WTC11 (cell line): ENCODE results near the gene ABCD3. TPM values are rescaled to one million over a fixed set of nuclear protein-coding genes. Genes with fewer than 3 reads are reported as not detected.

Source experiments
- ATAC-seq: fragments of 200-7000 bp; cut with Tn5 transposase; 2 replicates; pipeline ENCODE4 v1.10.0; 2021; ENCODE audit warnings: mild to moderate bottlenecking, moderate library complexity
- CTCF ChIA-PET: fragments of 300-600 bp; sonication (Branson Sonifier 250); formaldehyde crosslinking; loops from one replicate; lab custom pipeline; 2021; ENCODE audit warnings: antibody characterized with exemption; lab: Charles Lee
- POLR2A ChIA-PET: fragments of 350-600 bp; sonication (Branson Sonifier 250); formaldehyde crosslinking; loops from one replicate; lab custom pipeline; 2021; ENCODE audit warnings: antibody characterized with exemption; lab: Charles Lee
- DNase-seq: peaks from one replicate; pipeline ENCODE4 v3.0.0; 2021; ENCODE audit warnings: low spot score
- H3K27ac Mint-ChIP-seq: 2 replicates; pipeline ENCODE4 v1.8.0; 2021; ENCODE audit warnings: mixed read lengths
- H3K27me3 Mint-ChIP-seq: 2 replicates; pipeline ENCODE4 v1.8.0; 2021; ENCODE audit warnings: low read depth, mild to moderate bottlenecking, moderate library complexity, mixed read lengths
- H3K36me3 Mint-ChIP-seq: 2 replicates; pipeline ENCODE4 v1.8.0; 2021; ENCODE audit warnings: mixed read lengths
- H3K4me1 Mint-ChIP-seq: 2 replicates; pipeline ENCODE4 v1.8.0; 2022; ENCODE audit warnings: mixed read lengths
- H3K4me3 Mint-ChIP-seq: 2 replicates; pipeline ENCODE4 v1.8.0; 2021; ENCODE audit warnings: mild to moderate bottlenecking, moderate library complexity, mixed read lengths
- H3K9me3 Mint-ChIP-seq: 2 replicates; pipeline ENCODE4 v1.8.0; 2021; ENCODE audit warnings: mixed read lengths
- AR ChIP-seq: fragments of 250-450 bp; sonication (Bioruptor Pico); IDR thresholded peaks from 2 replicates; pipeline ENCODE4 v1.9.0; 2021; ENCODE audit warnings: mild to moderate bottlenecking
- ARID4B ChIP-seq: sonication (generic); formaldehyde crosslinking; IDR thresholded peaks from 2 replicates; pipeline ENCODE4 v1.8.0; 2023; ENCODE audit warnings: missing genetic modification reagents, mild to moderate bottlenecking, borderline replicate concordance
- ATF3 ChIP-seq: sonication (generic); formaldehyde crosslinking; conservative IDR thresholded peaks from 2 replicates; pipeline ENCODE4 v1.8.1; 2022; ENCODE audit warnings: mild to moderate bottlenecking, missing genetic modification reagents
- CREB1 ChIP-seq: sonication (generic); formaldehyde crosslinking; IDR thresholded peaks from 2 replicates; pipeline ENCODE4 v1.8.0; 2023; ENCODE audit warnings: mild to moderate bottlenecking, missing genetic modification reagents
- CTCF ChIP-seq: fragments of 200-600 bp; IDR thresholded peaks from 2 replicates; pipeline ENCODE4 v1.8.0; 2022; ENCODE audit warnings: antibody characterized with exemption
- EMX1 ChIP-seq: fragments of 250-450 bp; sonication (Bioruptor Pico); IDR thresholded peaks from 2 replicates; pipeline ENCODE4 v1.8.0; 2021; ENCODE audit warnings: mild to moderate bottlenecking
- GRHL2 ChIP-seq: fragments of 250-450 bp; sonication (Bioruptor Pico); IDR thresholded peaks from 2 replicates; pipeline ENCODE4 v1.8.0; 2022; ENCODE audit warnings: mild to moderate bottlenecking, moderate library complexity; ENCODE audit not compliant: insufficient replicate concordance, severe bottlenecking
- JUN ChIP-seq: sonication (generic); formaldehyde crosslinking; IDR thresholded peaks from 2 replicates; pipeline ENCODE4 v1.8.0; 2023; ENCODE audit warnings: mild to moderate bottlenecking, missing genetic modification reagents
- MAX ChIP-seq: sonication (generic); formaldehyde crosslinking; IDR thresholded peaks from 2 replicates; pipeline ENCODE4 v1.8.0; 2022; ENCODE audit warnings: mild to moderate bottlenecking, missing genetic modification reagents
- MYBL2 ChIP-seq: sonication (generic); formaldehyde crosslinking; IDR thresholded peaks from 2 replicates; pipeline ENCODE4 v1.8.1; 2023; ENCODE audit warnings: mild to moderate bottlenecking, moderate library complexity, missing genetic modification reagents
- NFATC4 ChIP-seq: fragments of 250-450 bp; sonication (Bioruptor Pico); IDR thresholded peaks from 2 replicates; pipeline ENCODE4 v1.9.0; 2021; ENCODE audit warnings: mild to moderate bottlenecking
- RELA ChIP-seq: sonication (generic); formaldehyde crosslinking; IDR thresholded peaks from 2 replicates; pipeline ENCODE4 v1.8.1; 2022; ENCODE audit warnings: missing genetic modification reagents, mild to moderate bottlenecking, borderline replicate concordance
- RORB ChIP-seq: fragments of 250-450 bp; sonication (Bioruptor Pico); IDR thresholded peaks from 2 replicates; pipeline ENCODE4 v1.9.0; 2021; ENCODE audit warnings: mild to moderate bottlenecking
- SMAD3 ChIP-seq: sonication (generic); formaldehyde crosslinking; IDR thresholded peaks from 2 replicates; pipeline ENCODE4 v1.8.0; 2022; ENCODE audit warnings: missing genetic modification reagents, mild to moderate bottlenecking, borderline replicate concordance
- SMAD4 ChIP-seq: sonication (generic); formaldehyde crosslinking; IDR thresholded peaks from 2 replicates; pipeline ENCODE4 v1.8.0; 2022; ENCODE audit warnings: mild to moderate bottlenecking, missing genetic modification reagents
- TCF7 ChIP-seq: sonication (generic); formaldehyde crosslinking; IDR thresholded peaks from 2 replicates; pipeline ENCODE4 v1.8.0; 2022; ENCODE audit warnings: mild to moderate bottlenecking, low read depth, missing genetic modification reagents, moderate library complexity
- TEAD1 ChIP-seq: sonication (generic); formaldehyde crosslinking; IDR thresholded peaks from 2 replicates; pipeline ENCODE4 v1.8.0; 2022; ENCODE audit warnings: mild to moderate bottlenecking, missing genetic modification reagents
- ZBTB43 ChIP-seq: sonication (generic); formaldehyde crosslinking; IDR thresholded peaks from 2 replicates; pipeline ENCODE4 v1.8.1; 2023; ENCODE audit warnings: mild to moderate bottlenecking, missing genetic modification reagents
- ZNF281 ChIP-seq: sonication (generic); formaldehyde crosslinking; IDR thresholded peaks from 2 replicates; pipeline ENCODE4 v1.8.0; 2023; ENCODE audit warnings: mild to moderate bottlenecking, missing genetic modification reagents
- ZNF671 ChIP-seq: fragments of 250-450 bp; sonication (Bioruptor Pico); IDR thresholded peaks from 2 replicates; pipeline ENCODE4 v1.8.0; 2021; ENCODE audit warnings: mild to moderate bottlenecking
- total RNA-seq: library from RNA; stranded (reverse); gene quantifications from 3 replicates; pipeline ENCODE4 v1.2.3, GENCODE V29; 2021

The ABCD3 gene
- total RNA-seq, 1 experiment from 2014 or later = 27.2 TPM

- DNase-seq (no peak), ATAC-seq (peak; percentile 51)
- Mint-ChIP-seq H3K4me3 (no peak overlapping the region), H3K4me1 (peaks cover 49% of the 10 kb centered on the region), H3K36me3 (no peaks in the 10 kb centered on the region), H3K27ac (no peak overlapping the region), H3K9me3 (peaks cover 4% of the 10 kb centered on the region), H3K27me3 (peaks cover 2% of the 10 kb centered on the region; the same call in 1 of the 2 replicates)
- ChIA-PET POLR2A (no interaction called here), CTCF (no interaction called here)
- TF ChIP-seq MYBL2 (CRISPR knock-in tag) (no peak), RORB (CRISPR knock-in tag) (no peak), TCF7 (no peak), ZNF671 (CRISPR knock-in tag) (no peak), ZBTB43 (no peak), SMAD4 (CRISPR knock-in tag) (no peak), EMX1 (CRISPR knock-in tag) (no peak), ZNF281 (CRISPR knock-in tag) (no peak), SMAD3 (no peak), CREB1 (CRISPR knock-in tag) (no peak), JUN (CRISPR knock-in tag) (no peak)
Observed at GRCh38 chr1:94554580-94554979, 136.4 kb downstream of the ABCD3 start.

GRCh38 chr1:94555091-94555490 lies 136.9 kb downstream of the ABCD3 start:
- Mint-ChIP-seq H3K27me3 (peaks cover 2% of the 10 kb centered on the region; the same call in 1 of the 2 replicates), H3K4me1 (peaks cover 48% of the 10 kb centered on the region), H3K36me3 (no peaks in the 10 kb centered on the region), H3K9me3 (peaks cover 4% of the 10 kb centered on the region), H3K27ac (no peak overlapping the region), H3K4me3 (no peak overlapping the region)
- ChIA-PET POLR2A (no interaction called here), CTCF (no interaction called here)
- DNase-seq (no peak), ATAC-seq (no peak)
- no peak for TF ChIP-seq TEAD1 (CRISPR knock-in tag)
- TF ChIP-seq TCF7 = no peak
- TF ChIP-seq GRHL2 (CRISPR knock-in tag) = no peak

GRCh38 chr1:94559921-94560320 lies 141.7 kb downstream of the ABCD3 start:
- peaks cover 20% of the 10 kb centered on the region for H3K9me3 Mint-ChIP-seq
- ATAC-seq = no peak
- no peak overlapping the region for H3K4me3 Mint-ChIP-seq
- ChIA-PET CTCF (no interaction called here), POLR2A (no interaction called here)
- peaks cover 11% of the 10 kb centered on the region for H3K4me1 Mint-ChIP-seq
- H3K27ac Mint-ChIP-seq = no peak overlapping the region
- peaks cover 7% of the 10 kb centered on the region; the same call in 1 of the 2 replicates for H3K36me3 Mint-ChIP-seq
- H3K27me3 Mint-ChIP-seq = peaks cover 2% of the 10 kb centered on the region; the same call in 1 of the 2 replicates
- DNase-seq = no peak
- TF ChIP-seq CTCF (no peak), SMAD4 (CRISPR knock-in tag) (no peak), ATF3 (no peak), RELA (no peak), MAX (no peak), TEAD1 (CRISPR knock-in tag) (no peak), NFATC4 (CRISPR knock-in tag) (no peak), AR (no peak), JUN (CRISPR knock-in tag) (no peak), ARID4B (CRISPR knock-in tag) (no peak)
